HepG2 (cell line): ENCODE results near the gene AMIGO3. TPM values are rescaled to one million over a fixed set of nuclear protein-coding genes. Genes with fewer than 3 reads are reported as not detected.

ENCODE experiments used
- ATAC-seq: fragments of 200-7000 bp; cut with Tn5 transposase; 3 replicates; pipeline ENCODE4 v1.9.1; 2020; ENCODE audit warnings: mild to moderate bottlenecking, moderate library complexity
- BruUV-seq: library from RNA; stranded (reverse); fragments of 400-500 nt; replicated peaks from 2 replicates; lab custom pipeline; 2021; lab: Mats Ljungman, UMichigan
- CTCF ChIA-PET: fragments of 300-600 bp; formaldehyde crosslinking; extraction: SDS; loops from one replicate; lab custom pipeline; 2021; ENCODE audit warnings: low total read pairs, inconsistent platforms, low intra/inter-chr PET ratio; lab: Yijun Ruan, JAX
- POLR2A ChIA-PET: fragments of 350-600 bp; sonication (Branson Sonifier 250); formaldehyde crosslinking; loops from one replicate; lab custom pipeline; 2020; ENCODE audit warnings: antibody characterized with exemption, inconsistent platforms; lab: Yijun Ruan, JAX
- DNase-seq: peaks from one replicate; pipeline ENCODE4 v3.0.0-alpha.2; 2015; ENCODE audit warnings: low spot score
- FAIRE-seq: peaks from 3 replicates; lab custom pipeline; 2011; peaks lifted over from hg19 to GRCh38; lab: Jason Lieb, UNC
- H2AFZ ChIP-seq: one replicate; pipeline ENCODE4 v1.6.1; 2011; ENCODE audit warnings: low read length, inconsistent platforms
- H3K27ac ChIP-seq: fragments of 300-600 bp; 3 replicates; pipeline ENCODE4 v1.8.0; 2011; ENCODE audit warnings: mixed run types, mild to moderate bottlenecking, mixed read lengths, low read length, inconsistent platforms; ENCODE audit not compliant: insufficient read depth; ENCODE audit errors: extremely low read length
- H3K27me3 ChIP-seq, 2 experiments: fragments of 200-600 bp in 1 of 2; 2 replicates in 1 of 2; 3 replicates in 1 of 2; pipeline versions ENCODE4 v1.6.0 to v1.8.0; 2011; ENCODE audit warnings: low read length in 2 of 2, mild to moderate bottlenecking in 2 of 2, moderate library complexity in 2 of 2, inconsistent platforms in 1 of 2; ENCODE audit not compliant: insufficient read depth in 2 of 2, control insufficient read depth in 1 of 2
- H3K36me3 ChIP-seq, 2 experiments: fragments of 200-600 bp in 1 of 2; replicated peaks in 1 of 2; 2 replicates in 1 of 2; 3 replicates in 1 of 2; pipeline versions ENCODE4 v1.5.1 to v1.8.0; 2011; ENCODE audit warnings: low read length in 2 of 2, inconsistent platforms in 1 of 2; ENCODE audit not compliant: insufficient read depth in 2 of 2, control insufficient read depth in 1 of 2
- H3K4me1 ChIP-seq: 2 replicates; pipeline ENCODE4 v1.5.1; 2012; ENCODE audit warnings: low read length, inconsistent platforms; ENCODE audit not compliant: insufficient read depth
- H3K4me2 ChIP-seq: 2 replicates; pipeline ENCODE4 v1.6.0; 2011; ENCODE audit warnings: low read depth, low read length, inconsistent platforms
- H3K4me3 ChIP-seq, 3 experiments: fragments of 200-600 bp in 1 of 3; sonication (generic), shearing (Covaris generic) in 1 of 3; replicated peaks in 1 of 3; 2 replicates each; pipeline ENCODE4 v1.5.1; 2011 to 2016; ENCODE audit warnings: low read length in 3 of 3, inconsistent platforms in 2 of 3, low read depth in 2 of 3, mild to moderate bottlenecking in 2 of 3, control low read depth in 1 of 3, mixed read lengths in 1 of 3; ENCODE audit not compliant: insufficient read depth in 1 of 3
- H3K79me2 ChIP-seq: one replicate; pipeline ENCODE4 v1.6.1; 2011; ENCODE audit warnings: low read length, inconsistent platforms; ENCODE audit not compliant: insufficient read depth
- H3K9ac ChIP-seq: 2 replicates; pipeline ENCODE4 v1.6.0; 2011; ENCODE audit warnings: mild to moderate bottlenecking, low read depth, low read length, inconsistent platforms; ENCODE audit not compliant: insufficient read depth
- H3K9me3 ChIP-seq: 2 replicates; pipeline ENCODE4 v1.5.1; 2012; ENCODE audit warnings: mild to moderate bottlenecking, low read length
- H4K20me1 ChIP-seq: 2 replicates; pipeline ENCODE4 v1.6.0; 2011; ENCODE audit warnings: inconsistent platforms, mild to moderate bottlenecking, low read length, moderate library complexity; ENCODE audit not compliant: insufficient read depth
- CEBPG ChIP-seq: IDR thresholded peaks from 2 replicates; pipeline ENCODE4 v1.6.1; 2016
- CHD2 ChIP-seq: IDR thresholded peaks from 2 replicates; pipeline ENCODE4 v1.6.1; 2011; ENCODE audit warnings: low read depth, low read length, improper control_type of control experiment
- EED ChIP-seq: sonication (generic); formaldehyde crosslinking; IDR thresholded peaks from 2 replicates; pipeline ENCODE4 v1.5.0; 2020; ENCODE audit warnings: mild to moderate bottlenecking, missing genetic modification reagents
- FOXJ3 ChIP-seq: sonication (generic); formaldehyde crosslinking; IDR thresholded peaks from 2 replicates; pipeline ENCODE4 v1.4.0; 2020; ENCODE audit warnings: missing genetic modification reagents, mild to moderate bottlenecking, borderline replicate concordance
- KMT2A ChIP-seq: sonication (generic); formaldehyde crosslinking; IDR thresholded peaks from 2 replicates; pipeline ENCODE4 v1.4.0; 2020; ENCODE audit warnings: missing genetic modification reagents
- NFE2L1 ChIP-seq: sonication (generic); formaldehyde crosslinking; IDR thresholded peaks from 2 replicates; pipeline ENCODE4 v1.4.0; 2020; ENCODE audit warnings: missing genetic modification reagents, mild to moderate bottlenecking, borderline replicate concordance
- RAD21 ChIP-seq: fragments of 450-650 bp; formaldehyde crosslinking; IDR thresholded peaks from 2 replicates; pipeline ENCODE4 v1.5.0; 2020; ENCODE audit warnings: mild to moderate bottlenecking
- ZKSCAN5 ChIP-seq: sonication (generic); formaldehyde crosslinking; IDR thresholded peaks from 2 replicates; pipeline ENCODE4 v1.5.1; 2020; ENCODE audit warnings: mild to moderate bottlenecking, missing genetic modification reagents
- ZKSCAN8 ChIP-seq: IDR thresholded peaks from 2 replicates; pipeline ENCODE4 v1.6.1; 2016; ENCODE audit warnings: borderline replicate concordance, missing genetic modification reagents, missing compliant biosample characterization
- ZNF543 ChIP-seq: sonication (generic); formaldehyde crosslinking; IDR thresholded peaks from 2 replicates; pipeline ENCODE4 v1.4.0; 2020; ENCODE audit warnings: mild to moderate bottlenecking, missing genetic modification reagents
- ZNF558 ChIP-seq: sonication (generic); formaldehyde crosslinking; IDR thresholded peaks from 2 replicates; pipeline ENCODE4 v1.9.0; 2022; ENCODE audit warnings: mild to moderate bottlenecking, missing genetic modification reagents, borderline replicate concordance
- ZNF607 ChIP-seq: sonication (generic); formaldehyde crosslinking; IDR thresholded peaks from 2 replicates; pipeline ENCODE4 v1.5.1; 2020; ENCODE audit warnings: missing genetic modification reagents, mild to moderate bottlenecking, borderline replicate concordance
- WGBS: methylation state at CpG from one replicate; pipeline ENCODE4 v1.1.6; 2017; ENCODE audit warnings: low lambda C conversion rate; 5-methylcytosine and 5-hydroxymethylcytosine counted together
- in situ Hi-C: cut with HindIII; loops from 2 replicates; pipeline ENCODE4 v1.10.0; 2017; ENCODE audit warnings: low pct_unique_long_range_greater_than_20kb; ENCODE audit not compliant: extremely low pct_ligation_motif_present
- intact Hi-C: fragments of 100-400 bp; cut with micrococcal nuclease; formaldehyde crosslinking; loops from one replicate; pipeline ENCODE4 v1.10.0; 2022; ENCODE audit not compliant: unreplicated experiment
- polyA plus RNA-seq, 8 experiments: library from polyadenylated mRNA; depleted of rRNA in 3 of 8; stranded (reverse) in 7 of 8; unstranded in 1 of 8; fragments of >200 nt; fragmentation: Illumina TruSeq in 4 of 8; extraction: Trizol in 4 of 8; gene quantifications; 2 replicates each; pipeline versions ENCODE4 v1.2.1 to v1.2.3, GENCODE V29; 2011 to 2016; ENCODE audit warnings: low read depth in 4 of 8, missing spikeins in 1 of 8, mixed read lengths in 1 of 8; ENCODE audit not compliant: insufficient read depth in 1 of 8
- total RNA-seq, 5 experiments: library from RNA; depleted of rRNA; stranded (reverse); fragments of >200 nt; fragmentation: Illumina TruSeq; extraction: Trizol; gene quantifications; 2 replicates each; pipeline ENCODE4 v1.2.3, GENCODE V29; 2016; ENCODE audit warnings: low read depth in 1 of 5
- TF ChIP-seq, protein P1 (sequence below): sonication (generic); formaldehyde crosslinking; conservative IDR thresholded peaks from 2 replicates; pipeline ENCODE4 v1.8.0; 2022; ENCODE audit warnings: missing genetic modification reagents
- TF ChIP-seq, protein P2 (sequence below): IDR thresholded peaks from 2 replicates; pipeline ENCODE4 v1.4.0; 2020; ENCODE audit warnings: mild to moderate bottlenecking, missing genetic modification reagents

The AMIGO3 gene
- total and polyA plus RNA-seq, 2 of the 13 experiments (the other 11 are each of a cell fraction or from before 2014, with no cell fraction given) = 0.35 TPM; not detected in 1

DNA sequence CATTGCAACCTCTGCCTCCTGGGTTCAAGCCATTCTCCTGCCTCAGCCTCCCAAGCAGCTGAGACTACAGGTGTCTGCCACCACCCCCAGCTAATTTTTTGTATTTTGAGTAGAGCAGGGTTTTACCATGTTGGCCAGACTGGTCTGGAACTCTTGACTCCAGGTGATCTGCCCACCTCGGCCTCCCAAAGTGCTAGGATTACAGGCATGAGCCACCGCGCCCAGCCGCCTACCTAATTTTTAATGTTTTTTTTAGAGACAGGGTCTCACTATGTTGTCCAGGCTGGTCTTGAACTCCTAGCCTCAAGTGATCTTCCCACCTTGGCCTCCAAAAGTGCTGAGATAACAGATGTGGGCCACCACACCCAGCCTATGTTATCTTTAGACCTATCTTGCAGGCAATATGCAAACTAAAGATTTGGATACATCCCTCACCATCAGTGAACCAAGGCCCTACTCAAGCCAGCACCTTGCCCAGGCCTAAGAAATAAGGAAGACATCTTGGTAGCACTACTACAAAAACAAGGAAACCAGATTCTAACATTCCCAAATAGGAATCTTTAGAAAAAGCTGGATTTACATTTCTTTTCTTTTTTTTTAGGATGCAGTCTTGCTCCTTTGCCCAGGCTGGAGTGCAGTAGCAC, 10.6 kb upstream of the AMIGO3 start:
- H3K4me1 ChIP-seq = peaks cover 17% of the 10 kb centered on the region
- no peak overlapping the region for H3K4me3 ChIP-seq
- ChIA-PET CTCF (no interaction called here), POLR2A (interaction anchor here (0.7 kb wide), 1 partner anchor 56 kb away, joined by 3 read pairs; the partner anchor contains the start of gene IP6K1)
- intact Hi-C loops = loop anchor here (5.0 kb wide), 1 partner anchor 57 kb away; the partner anchor contains the start of gene IP6K1
- no peak overlapping the region for H3K27ac ChIP-seq
- no peaks in the 10 kb centered on the region for H3K79me2 ChIP-seq
- TF ChIP-seq, protein P1, sequence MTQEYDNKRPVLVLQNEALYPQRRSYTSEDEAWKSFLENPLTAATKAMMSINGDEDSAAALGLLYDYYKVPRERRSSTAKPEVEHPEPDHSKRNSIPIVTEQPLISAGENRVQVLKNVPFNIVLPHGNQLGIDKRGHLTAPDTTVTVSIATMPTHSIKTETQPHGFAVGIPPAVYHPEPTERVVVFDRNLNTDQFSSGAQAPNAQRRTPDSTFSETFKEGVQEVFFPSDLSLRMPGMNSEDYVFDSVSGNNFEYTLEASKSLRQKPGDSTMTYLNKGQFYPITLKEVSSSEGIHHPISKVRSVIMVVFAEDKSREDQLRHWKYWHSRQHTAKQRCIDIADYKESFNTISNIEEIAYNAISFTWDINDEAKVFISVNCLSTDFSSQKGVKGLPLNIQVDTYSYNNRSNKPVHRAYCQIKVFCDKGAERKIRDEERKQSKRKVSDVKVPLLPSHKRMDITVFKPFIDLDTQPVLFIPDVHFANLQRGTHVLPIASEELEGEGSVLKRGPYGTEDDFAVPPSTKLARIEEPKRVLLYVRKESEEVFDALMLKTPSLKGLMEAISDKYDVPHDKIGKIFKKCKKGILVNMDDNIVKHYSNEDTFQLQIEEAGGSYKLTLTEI (CRISPR knock-in tag) = no peak
- TF ChIP-seq CEBPG = no peak
- no peak for TF ChIP-seq EED (CRISPR knock-in tag)
- no peak for TF ChIP-seq NFE2L1 (CRISPR knock-in tag)
- no peaks in the 10 kb centered on the region for H3K9me3 ChIP-seq
- H3K9ac ChIP-seq = no peak overlapping the region
- FAIRE-seq = no peak
- BruUV-seq = no TSS peak
- in situ Hi-C loops = no loop called here
- no peaks in the 10 kb centered on the region for H3K27me3 ChIP-seq
- no peak overlapping the region for H3K4me2 ChIP-seq
- ATAC-seq = no peak
- H2AFZ ChIP-seq = no peak overlapping the region
- WGBS = 98% methylated on average over 4 of the region's 4 CpGs
- H4K20me1 ChIP-seq = no peaks in the 10 kb centered on the region
- no peak for DNase-seq
- peaks cover 19 to 60% of the 10 kb centered on the region in 2 experiments for H3K36me3 ChIP-seq

DNA sequence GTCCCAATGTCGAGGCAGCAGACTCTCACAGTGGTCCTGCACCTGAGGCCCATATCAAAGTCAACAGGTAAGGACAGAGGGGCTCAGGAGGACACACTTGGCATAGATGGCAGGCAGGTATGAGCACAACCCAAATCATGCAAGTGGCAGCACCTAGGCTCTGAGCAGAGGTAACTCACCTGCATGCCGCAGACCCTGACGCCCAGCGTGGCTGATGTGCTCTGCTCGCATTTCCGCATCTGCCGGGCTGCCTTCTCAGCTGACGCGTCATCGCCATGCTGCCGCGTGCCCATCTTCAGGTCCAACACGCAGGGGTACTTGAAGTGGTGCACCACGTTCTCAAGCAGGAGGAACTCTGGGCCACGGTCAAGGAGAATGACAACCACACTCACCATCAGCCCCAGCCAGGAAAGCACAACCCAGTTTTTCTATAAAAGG, 8.5 kb upstream of the AMIGO3 start:
- CTCF ChIA-PET = no interaction called here
- Histone ChIP-seq H3K27ac (no peak overlapping the region), H3K4me3 (no peak overlapping the region), H2AFZ (no peak overlapping the region), H3K4me1 (peaks cover 19% of the 10 kb centered on the region), H4K20me1 (no peaks in the 10 kb centered on the region), H3K79me2 (peaks cover 6% of the 10 kb centered on the region), H3K36me3 (peaks cover 16 to 45% of the 10 kb centered on the region in 2 experiments), H3K4me2 (no peak overlapping the region), H3K9ac (no peak overlapping the region), H3K9me3 (no peaks in the 10 kb centered on the region), H3K27me3 (no peaks in the 10 kb centered on the region)
- in situ Hi-C loops = no loop called here
- ATAC-seq = no peak
- 97% methylated on average over 15 of the region's 15 CpGs for WGBS
- no TSS peak for BruUV-seq
- intact Hi-C loops = no loop called here
- FAIRE-seq = no peak
- no peak for DNase-seq
- POLR2A ChIA-PET = no interaction called here
- TF ChIP-seq ZNF607 = no peak
- TF ChIP-seq FOXJ3 (CRISPR knock-in tag) = no peak
- TF ChIP-seq ZKSCAN8 (CRISPR knock-in tag) = no peak
- TF ChIP-seq RAD21 (CRISPR knock-in tag) = no peak
- no peak for TF ChIP-seq ZNF543
- no peak for TF ChIP-seq ZNF558 (CRISPR knock-in tag)
- no peak for TF ChIP-seq KMT2A (CRISPR knock-in tag)
- TF ChIP-seq, protein P2, sequence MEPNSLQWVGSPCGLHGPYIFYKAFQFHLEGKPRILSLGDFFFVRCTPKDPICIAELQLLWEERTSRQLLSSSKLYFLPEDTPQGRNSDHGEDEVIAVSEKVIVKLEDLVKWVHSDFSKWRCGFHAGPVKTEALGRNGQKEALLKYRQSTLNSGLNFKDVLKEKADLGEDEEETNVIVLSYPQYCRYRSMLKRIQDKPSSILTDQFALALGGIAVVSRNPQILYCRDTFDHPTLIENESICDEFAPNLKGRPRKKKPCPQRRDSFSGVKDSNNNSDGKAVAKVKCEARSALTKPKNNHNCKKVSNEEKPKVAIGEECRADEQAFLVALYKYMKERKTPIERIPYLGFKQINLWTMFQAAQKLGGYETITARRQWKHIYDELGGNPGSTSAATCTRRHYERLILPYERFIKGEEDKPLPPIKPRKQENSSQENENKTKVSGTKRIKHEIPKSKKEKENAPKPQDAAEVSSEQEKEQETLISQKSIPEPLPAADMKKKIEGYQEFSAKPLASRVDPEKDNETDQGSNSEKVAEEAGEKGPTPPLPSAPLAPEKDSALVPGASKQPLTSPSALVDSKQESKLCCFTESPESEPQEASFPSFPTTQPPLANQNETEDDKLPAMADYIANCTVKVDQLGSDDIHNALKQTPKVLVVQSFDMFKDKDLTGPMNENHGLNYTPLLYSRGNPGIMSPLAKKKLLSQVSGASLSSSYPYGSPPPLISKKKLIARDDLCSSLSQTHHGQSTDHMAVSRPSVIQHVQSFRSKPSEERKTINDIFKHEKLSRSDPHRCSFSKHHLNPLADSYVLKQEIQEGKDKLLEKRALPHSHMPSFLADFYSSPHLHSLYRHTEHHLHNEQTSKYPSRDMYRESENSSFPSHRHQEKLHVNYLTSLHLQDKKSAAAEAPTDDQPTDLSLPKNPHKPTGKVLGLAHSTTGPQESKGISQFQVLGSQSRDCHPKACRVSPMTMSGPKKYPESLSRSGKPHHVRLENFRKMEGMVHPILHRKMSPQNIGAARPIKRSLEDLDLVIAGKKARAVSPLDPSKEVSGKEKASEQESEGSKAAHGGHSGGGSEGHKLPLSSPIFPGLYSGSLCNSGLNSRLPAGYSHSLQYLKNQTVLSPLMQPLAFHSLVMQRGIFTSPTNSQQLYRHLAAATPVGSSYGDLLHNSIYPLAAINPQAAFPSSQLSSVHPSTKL (CRISPR knock-in tag) = no peak
- TF ChIP-seq CHD2 = no peak
- no peak for TF ChIP-seq ZKSCAN5 (CRISPR knock-in tag)
